Posterior vena cava (tissue), 2 donors: ENCODE measurements around the gene MLPH. TPM values are rescaled to one million over a fixed set of nuclear protein-coding genes. Genes with fewer than 3 reads are reported as not detected.

ENCODE experiments used
- DNase-seq: peaks from one replicate; pipeline ENCODE4 v3.0.0-alpha.2; 2020; ENCODE audit warnings: low spot score
- intact Hi-C, 2 donors: fragments of 100-400 bp; cut with DNase I; formaldehyde crosslinking; loops; one replicate each; pipeline versions ENCODE4 v1.14.1 to v1.14.2; 2022 to 2023
- total RNA-seq, 2 donors: library from RNA; stranded (reverse); fragmentation: NEBNext Ultra II Directional; extraction: Animal tissue kit (Norgen Biotek cat#: 25700); gene quantifications; one replicate each; pipeline ENCODE4 v1.2.1, GENCODE V29; 2021
- donor health status: DM: yes; HTN: yes; CAD: no.
- donor health status: DM: yes; HTN: yes; CAD: no.

The MLPH gene
- total RNA-seq, 2 donors from 2014 or later = 6.0 to 6.4 TPM

DNA sequence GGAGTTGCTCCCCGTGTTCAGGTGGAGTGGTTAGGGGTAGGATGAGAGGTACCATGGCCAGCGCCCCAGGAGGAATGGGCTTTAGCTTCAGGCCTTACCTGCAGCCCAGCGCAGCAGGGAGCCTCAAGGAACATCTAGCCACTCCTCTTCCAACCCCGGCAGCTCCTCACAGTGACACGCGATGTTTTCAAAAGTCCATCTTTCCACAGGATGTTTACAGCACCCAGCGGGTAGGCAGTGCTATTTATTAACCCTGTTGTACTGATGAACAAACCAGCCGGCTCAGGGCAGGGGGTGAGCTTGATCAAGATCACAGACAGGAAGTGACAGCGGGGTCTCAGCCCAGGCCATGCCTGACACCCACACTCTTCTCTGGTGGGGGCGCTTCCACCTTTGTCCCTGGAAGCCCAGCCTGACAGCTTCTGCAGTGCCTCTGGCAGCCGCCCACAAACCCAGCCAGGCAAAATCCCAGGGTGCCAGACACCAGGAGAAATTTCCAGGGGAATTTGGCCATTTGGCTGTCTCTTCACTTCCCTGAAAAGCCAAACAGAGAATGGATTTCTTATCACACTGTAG lies 60.9 kb downstream of the MLPH start:
- DNase-seq = peak; percentile 61

DNA sequence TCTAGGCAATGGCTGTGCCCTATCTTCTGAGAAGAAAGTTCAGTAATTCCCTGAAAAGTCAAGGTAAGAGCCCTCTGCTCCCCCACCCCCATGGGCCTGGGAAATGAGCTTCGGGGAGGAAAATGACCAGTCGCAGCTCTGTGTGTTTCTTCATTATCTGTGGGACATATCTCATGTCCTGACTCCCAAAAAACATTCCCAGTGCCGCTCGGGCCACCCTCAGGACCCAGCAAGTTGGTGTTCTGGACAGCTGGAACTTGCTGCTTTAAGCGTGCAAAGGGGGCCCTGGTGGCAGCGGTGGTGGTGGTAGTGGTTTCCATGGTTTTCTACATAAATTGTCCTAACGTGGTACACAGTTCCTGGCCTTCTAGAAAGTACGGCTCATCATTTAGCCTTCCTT lies 62.2 kb downstream of the MLPH start:
- intact Hi-C loops = no loop called here
- DNase-seq = peak; percentile 53

More for the DNA sequence above, 60.9 kb downstream of the MLPH start:
- intact Hi-C loops = no loop called here

DNA sequence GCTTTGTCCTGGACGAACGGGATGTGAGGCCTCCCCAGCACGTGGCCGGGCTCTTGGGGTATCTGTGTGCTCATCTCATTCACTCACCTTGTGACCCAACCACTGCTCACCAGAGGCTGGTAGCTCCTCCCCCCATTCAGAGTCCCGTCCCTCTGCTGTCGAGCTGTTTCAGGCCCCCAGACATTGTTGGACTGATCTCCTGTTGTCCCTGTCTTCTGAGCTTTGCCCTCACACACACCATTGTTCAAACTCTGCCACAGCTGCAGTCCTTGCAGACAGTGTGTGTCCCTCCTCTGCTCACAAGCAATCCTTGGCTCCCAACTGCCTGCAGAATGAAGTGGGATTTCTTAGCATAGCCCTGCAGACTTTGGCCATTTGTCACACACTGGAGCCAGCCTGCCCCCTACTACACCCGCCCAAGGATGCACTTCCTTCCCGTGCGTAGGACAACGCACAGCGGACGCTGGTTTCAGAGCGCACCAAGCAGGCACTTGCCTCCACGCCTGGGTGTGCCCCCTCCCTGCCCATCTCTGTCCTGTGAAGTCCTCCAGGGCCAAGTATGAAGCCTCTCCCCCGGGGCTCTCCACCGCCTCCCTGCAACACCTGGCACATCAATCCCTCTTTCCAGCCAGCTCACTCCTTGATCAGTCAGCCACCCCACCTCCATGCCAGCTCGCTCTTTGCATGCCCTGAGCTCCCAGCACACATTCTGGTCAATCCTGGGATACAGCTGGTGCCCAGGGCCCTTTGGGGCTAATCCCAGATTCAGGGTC lies 62.8 kb downstream of the MLPH start:
- peak; percentile 63 for DNase-seq
- intact Hi-C loops = no loop called here

DNA sequence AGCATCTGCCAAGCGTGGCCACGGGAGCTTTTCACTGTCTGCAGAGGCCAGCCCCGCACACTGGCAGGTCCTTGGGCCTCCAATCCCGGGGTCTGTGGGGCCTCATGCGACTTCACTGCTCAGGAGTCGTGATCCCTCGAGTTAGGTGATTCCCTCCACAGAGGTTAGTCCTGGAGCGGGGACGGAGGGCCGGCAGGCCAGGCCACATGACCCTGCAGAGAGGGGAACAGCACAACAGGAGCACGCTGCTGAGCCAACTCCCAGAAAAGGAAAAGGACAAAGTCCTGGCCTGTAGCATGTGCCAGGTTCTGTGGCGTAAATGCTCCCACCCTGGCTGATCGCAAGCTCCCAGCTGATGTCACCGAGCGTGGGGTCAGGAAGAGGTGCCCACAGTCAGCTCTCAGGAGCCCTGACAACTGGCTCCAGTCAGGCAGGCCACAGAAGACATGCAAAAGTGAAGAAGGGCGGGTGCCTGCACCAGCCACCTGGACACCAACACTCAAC lies 64.1 kb downstream of the MLPH start:
- DNase-seq = peak; percentile 78
- intact Hi-C loops = no loop called here

DNA sequence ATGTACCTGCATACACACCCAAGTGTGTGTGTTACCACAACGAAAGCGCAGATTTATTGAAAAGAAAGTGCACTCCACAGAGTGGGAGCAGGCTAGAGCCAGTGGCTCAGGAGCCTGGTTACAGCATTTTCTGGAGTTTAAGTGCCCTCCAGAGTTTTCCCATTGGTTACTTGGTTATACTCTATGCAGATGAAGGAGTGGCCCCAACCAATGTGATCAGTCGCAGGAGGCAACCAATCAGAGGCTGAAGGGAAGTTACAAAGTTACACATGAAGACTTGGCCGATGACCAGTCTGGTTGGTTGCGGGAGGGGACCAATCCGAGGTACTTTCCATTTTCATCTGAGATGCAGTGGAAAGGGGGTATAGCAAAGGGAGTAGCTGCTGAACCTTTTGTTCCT lies 65.9 kb downstream of the MLPH start:
- DNase-seq = peak; percentile 7
- intact Hi-C loops = no loop called here

DNA sequence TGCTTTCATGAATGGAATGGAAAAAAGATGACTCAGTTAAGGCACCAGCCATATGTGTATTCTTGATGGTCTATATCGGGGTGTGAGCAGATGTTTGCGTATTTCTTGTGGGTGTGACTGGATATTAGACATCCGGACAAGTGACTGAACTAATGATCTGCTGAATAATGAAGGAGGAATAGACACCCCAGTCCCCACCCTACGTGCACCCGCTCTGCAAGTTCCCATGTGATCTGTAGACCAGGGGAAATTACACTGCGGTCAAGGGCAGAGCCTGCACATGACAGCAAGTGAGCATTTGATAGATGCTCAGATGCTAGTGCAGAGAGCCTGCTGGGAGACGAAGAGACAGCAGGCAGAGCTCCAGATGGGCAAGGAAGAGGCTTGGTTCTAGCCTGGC lies 66.9 kb downstream of the MLPH start:
- DNase-seq = no peak

DNA sequence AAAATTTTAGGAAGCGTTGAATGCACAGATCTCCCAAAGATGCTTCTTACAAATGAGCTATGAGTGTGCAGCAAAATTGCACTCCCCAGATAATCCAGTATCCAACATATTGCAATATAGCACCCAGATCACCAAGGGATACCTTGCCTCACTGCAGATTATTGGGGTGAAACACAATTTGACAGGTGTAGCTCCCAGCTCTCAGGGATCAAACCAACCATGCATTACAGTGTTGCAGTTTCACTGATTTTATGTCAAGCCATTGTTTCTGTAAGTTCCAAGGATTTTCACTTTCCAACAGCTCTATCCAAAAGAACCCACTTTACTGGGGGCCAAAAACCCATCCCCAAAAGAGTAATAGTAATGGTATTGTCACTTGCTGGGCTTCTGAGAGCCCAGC lies 68.5 kb downstream of the MLPH start:
- intact Hi-C loops = no loop called here

More for the DNA sequence above, 66.9 kb downstream of the MLPH start:
- intact Hi-C loops = no loop called here

DNA sequence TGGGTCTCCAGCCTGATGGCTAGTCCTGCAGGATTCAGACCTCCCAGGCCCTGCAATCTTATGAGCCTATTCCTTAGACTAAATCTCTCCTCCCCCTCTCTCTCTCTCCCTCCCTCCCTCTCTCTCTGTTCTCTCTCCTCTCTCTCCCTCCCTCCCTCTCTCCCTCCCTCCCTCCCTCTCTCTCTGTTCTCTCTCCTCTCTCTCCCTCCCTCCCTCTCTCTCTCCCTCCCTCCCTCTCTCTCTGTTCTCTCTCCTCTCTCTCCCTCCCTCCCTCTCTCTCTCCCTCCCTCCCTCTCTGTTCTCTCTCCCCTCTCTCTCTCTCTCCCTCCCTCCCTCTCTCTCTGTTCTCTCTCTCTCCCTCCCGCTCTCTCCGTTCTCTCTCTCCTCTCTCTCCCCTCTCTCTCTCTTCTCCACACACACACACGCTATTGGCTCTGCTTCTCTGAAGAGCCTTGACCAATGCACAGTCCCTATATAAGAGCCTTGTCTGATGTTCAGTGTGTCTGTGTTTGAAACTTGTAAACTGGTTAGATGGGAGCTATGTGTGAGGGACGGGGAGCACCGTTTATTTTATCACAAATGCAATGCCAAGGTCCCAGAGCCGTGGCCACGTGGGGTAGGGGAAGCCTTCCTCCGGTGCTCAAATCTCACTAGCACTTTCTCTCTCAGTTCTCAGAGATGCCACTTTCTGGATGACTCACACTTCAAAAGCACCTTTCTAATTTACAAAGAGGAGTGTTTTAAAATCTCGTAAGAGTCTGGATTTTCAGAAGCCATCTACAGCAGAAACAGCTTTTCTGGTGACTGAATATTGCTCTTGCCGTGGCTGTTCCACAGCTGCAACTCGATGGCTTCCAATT lies 70.0 kb downstream of the MLPH start:
- intact Hi-C loops = no loop called here
- DNase-seq = no peak

More for the DNA sequence above, 68.5 kb downstream of the MLPH start:
- DNase-seq = no peak

DNA sequence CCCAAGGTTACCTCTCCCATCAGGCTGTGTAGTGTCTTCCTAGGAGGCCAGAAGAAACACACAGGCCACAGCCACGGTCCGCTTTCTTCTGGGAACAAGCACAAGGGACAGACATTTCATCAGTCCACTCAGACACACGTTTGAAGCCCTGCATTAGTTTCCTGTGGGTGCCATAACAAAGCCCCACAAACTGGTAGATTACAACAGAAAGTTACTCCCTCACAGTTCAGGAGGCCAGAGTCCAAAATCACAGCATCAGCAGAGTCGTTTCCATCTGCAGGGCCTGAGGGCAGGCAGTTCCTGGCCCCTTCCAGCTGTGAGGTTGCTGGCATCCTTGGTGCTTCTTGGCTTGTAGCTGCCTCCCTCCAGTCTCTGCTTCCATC lies 70.6 kb downstream of the MLPH start:
- peak; percentile 58 for DNase-seq
- intact Hi-C loops = no loop called here

DNA sequence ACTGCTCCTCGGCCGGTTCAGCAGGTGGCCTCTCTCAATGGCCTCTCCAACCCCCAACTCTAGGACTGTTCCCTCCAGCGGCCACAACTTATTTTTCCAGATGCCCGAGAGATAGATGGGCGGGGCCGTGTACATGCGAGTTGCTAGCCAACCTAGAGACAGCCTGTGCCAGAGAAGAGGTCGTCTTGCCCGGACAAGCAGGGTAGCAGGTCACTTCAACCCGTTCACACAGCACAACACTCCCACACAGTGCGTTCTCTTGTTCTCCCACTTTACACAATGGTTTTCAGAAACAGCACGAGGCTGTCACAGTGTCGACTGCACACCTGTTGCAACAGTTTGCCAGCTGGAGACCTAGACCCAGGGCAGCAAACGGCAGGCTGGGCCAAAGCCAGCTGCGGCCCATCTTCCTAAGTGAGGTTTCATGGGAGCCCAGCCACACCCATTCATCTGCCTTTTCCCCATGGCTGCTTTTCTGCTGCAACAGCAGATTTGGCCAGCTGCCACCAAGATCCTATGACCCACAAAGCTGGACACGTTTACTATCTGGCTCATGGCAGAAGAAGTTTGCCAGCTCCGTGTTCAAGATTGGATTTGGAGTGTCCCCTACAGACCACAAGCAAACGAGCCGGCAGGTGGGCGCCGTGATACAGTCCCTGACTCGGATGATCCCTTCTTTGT lies 72.0 kb downstream of the MLPH start:
- intact Hi-C loops = no loop called here
- DNase-seq = peak; percentile 89

DNA sequence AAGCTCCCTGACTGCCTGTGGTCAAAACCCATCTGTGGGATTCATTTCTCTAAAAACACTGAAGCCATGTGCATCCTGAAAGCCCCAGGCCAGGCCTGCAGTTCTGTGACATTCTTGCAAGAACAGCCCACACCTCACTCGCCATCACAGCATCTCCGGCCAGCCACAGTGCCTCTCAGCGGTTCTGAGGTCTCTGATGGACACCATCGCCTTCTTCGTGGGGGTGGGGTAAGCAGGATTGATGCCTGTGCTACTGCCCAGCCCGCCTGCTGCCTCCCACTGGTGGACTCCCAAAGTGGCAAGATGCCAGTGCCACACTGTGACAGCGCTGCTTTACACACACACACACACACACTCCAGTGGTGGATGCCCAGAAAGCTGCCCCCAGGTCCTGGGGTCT lies 74.2 kb downstream of the MLPH start:
- intact Hi-C loops = no loop called here
- peak; percentile 74 for DNase-seq

DNA sequence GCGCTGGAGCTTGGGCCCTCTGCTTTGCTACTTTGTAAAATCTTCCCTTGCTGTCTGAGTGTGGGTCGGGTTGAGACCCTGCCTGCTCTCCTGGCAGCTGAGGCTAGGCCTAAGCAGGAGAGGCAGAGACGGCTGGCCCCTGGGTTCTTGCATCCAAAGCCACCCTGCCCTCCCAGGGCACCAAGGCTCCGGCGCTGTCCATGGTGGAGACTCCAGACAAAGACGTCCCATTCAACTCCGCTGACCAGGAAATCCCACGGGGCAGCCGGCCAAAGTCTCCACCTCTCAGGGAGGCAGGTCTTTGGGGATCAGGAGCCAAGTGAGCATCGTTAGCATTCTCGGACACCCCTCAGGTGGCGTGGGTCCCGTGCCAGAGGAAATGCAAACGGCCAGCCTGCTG lies 76.8 kb downstream of the MLPH start:
- DNase-seq = peak; percentile 83
- intact Hi-C loops = no loop called here

DNA sequence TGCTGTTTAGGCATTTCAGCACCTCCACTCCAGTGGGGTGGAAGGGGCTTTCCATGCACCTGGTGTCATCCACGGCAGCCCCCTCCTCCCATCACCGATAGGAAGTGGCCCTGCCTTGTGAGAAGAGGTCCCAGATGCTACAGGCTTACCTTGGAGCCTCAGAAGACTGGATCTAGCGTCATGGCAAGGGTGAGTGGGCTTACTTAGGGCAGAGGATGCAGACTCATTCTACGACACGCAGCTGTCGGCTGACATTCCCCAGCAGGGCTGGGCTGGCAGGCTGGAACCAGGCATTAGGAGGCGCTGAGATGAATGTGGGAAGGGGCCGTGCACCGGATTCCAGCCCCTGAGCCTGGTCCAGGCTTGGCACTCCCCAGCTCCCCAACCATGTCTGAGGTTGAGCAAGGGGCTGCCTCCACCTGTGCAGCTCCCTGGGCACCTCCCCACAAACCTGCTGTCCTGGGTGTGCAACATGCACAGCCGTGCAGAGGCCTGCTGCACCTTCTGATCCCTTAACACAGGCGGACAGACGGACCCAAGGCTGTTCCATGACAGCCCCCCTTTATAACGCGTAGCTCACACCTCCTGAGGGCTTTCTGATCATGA lies 77.6 kb downstream of the MLPH start:
- intact Hi-C loops = no loop called here

DNA sequence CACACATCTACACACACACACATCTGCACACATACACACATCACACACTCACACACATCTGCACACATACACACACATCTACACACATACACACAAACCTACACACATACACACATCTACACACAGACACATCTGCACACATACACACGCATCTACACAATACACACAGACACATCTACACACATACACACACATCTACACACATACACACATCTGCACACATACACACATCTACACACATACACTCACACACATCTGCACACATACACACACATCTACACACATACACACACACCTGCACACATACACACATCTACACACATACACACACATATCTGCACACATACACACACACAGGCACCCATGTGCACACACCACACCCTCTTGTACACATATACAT lies 78.9 kb downstream of the MLPH start:
- intact Hi-C loops = no loop called here
- DNase-seq = no peak

More for the DNA sequence above, 77.6 kb downstream of the MLPH start:
- DNase-seq = peak; percentile 68

DNA sequence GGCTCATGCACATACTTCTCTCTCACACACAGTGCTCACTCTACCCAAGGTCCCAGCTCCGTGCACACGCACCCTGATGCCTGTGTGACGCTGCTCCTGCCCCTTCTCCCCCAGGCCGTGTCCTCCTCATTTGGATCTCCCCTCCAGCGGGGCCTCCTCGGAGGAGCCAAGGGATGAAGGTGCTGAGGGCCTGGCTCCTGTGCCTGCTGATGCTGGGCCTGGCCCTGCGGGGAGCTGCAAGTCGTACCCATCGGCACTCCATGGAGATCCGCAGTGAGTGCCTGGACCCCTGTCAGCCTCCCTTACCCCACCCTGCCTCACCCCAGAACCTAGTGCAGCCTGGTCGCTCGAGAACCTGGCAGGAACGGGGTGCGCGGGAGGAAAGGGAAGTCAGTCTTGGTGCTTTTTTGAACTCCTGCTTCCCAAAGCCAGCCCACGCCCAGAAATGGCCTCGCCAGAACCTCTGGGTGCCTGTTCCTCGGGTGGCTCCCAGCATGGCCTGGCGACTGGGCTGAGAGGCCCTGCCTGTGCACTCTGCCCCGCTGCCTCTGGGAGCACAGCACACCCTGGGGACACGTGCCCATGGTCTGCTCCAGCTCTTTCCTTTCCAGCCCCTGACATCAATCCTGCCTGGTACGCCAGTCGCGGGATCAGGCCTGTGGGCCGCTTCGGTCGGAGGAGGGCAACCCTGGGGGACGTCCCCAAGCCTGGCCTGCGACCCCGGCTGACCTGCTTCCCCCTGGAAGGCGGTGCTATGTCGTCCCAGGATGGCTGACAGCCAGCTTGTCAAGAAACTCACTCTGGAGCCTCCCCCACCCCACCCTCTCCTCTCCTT lies 79.6 kb downstream of the MLPH start, which contains the start of gene PRLH:
Gene PRLH (plus strand): TSS at position 174 of the 835 bp plus-strand sequence. CDS start 0 bp downstream, at position 174.
- intact Hi-C loops = no loop called here

DNA sequence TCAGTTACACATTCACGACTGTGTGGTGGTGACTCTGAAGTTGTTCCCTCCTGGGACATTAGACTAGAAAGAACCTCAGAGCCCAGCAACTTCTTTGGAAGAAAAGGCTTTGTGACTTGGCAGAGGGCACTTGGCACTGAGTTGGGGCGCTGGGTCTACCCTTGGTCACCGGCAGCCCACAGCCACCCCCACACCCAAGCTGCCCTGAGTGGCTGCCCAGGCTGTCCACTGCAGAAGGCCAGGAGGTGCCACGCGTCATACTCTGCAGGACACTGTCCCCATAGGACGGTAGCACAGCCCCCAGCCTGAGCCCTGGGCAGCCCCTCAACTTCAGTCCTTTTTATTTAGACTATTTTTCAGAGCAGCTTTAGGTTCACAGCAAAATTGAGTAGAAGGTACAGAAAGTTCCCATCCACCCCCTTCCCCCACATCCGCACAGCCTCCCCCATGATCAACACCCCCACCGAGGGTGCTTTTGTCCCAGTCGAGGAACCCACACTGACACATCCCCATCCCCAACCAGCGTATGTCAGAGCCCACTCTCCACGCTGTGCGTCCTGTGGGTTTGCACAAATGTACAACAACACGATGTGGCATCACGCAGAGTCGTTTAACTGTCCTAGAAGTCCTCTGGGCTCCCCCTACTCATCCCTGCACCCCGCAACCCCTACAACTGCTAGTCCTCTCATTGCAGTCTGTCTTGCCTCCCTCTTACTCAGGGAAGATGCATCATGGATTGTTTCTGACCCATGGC lies 80.4 kb downstream of the MLPH start:
- intact Hi-C loops = no loop called here
- DNase-seq = peak; percentile 62

More for the DNA sequence above, 79.6 kb downstream of the MLPH start, which contains the start of gene PRLH:
- DNase-seq = peak; percentile 78

DNA sequence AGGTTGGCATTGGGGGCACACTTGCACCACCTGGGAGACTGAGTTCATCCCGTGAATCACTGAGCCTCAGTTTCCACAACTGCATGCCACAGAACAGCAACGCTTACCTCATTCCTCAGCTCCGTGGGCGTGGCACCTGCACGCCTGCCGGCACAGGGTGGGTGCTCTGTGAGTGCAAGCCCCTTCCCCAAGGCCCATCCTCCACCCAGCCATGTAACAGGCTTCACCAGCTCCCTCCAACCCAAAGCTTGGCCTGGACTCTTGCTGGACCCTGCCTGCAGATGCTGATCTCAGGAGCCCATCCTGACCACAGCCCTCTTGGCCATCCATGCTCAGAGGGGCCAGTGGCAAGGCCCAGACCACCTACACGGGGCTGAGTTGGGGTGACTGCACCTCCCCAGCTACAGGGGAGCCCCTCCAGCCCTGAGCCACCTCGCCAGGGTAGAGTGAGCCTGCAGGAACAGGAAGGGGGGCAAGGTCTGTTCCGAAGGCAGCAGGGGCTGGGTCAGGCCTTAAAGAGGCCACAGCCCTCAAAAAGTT lies 81.1 kb downstream of the MLPH start:
- intact Hi-C loops = no loop called here
- peak; percentile 68 for DNase-seq
